ENCODE measurements around the gene SHB. TPM values are rescaled to one million over a fixed set of nuclear protein-coding genes. Genes with fewer than 3 reads are reported as not detected.

SHB gene
- polyA plus RNA-seq, 1 donor (not counting 4 experiments of a cell fraction or from before 2014, with no cell fraction given), result 10.9 TPM

GRCh38 chr9:38003946-38004808, 64.8 kb downstream of the SHB start:
- TF ChIP-seq, protein P1, sequence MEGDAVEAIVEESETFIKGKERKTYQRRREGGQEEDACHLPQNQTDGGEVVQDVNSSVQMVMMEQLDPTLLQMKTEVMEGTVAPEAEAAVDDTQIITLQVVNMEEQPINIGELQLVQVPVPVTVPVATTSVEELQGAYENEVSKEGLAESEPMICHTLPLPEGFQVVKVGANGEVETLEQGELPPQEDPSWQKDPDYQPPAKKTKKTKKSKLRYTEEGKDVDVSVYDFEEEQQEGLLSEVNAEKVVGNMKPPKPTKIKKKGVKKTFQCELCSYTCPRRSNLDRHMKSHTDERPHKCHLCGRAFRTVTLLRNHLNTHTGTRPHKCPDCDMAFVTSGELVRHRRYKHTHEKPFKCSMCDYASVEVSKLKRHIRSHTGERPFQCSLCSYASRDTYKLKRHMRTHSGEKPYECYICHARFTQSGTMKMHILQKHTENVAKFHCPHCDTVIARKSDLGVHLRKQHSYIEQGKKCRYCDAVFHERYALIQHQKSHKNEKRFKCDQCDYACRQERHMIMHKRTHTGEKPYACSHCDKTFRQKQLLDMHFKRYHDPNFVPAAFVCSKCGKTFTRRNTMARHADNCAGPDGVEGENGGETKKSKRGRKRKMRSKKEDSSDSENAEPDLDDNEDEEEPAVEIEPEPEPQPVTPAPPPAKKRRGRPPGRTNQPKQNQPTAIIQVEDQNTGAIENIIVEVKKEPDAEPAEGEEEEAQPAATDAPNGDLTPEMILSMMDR (optimal IDR thresholded peaks at IDR 0.05 in 1 of 3, IDR thresholded peaks at IDR 0.05 in 1 of 3, conservative IDR thresholded peaks at IDR 0.05 in 1 of 3; ENCODE audit: extremely low read depth in 1 of 3, insufficient read depth in 2 of 3, low read length in 3 of 3), result no peak
- no peak for TF ChIP-seq EZH2 (IDR thresholded peaks at IDR 0.05; ENCODE audit: low read length)
- Histone ChIP-seq H2AFZ (ENCODE audit: control insufficient read depth, low read length) (no peak overlapping the region), H3K4me1 (ENCODE audit: control insufficient read depth, extremely low read depth, insufficient read depth, low read length) (peaks cover 56% of the 10 kb centered on the region), H3K27me3 (ENCODE audit: control insufficient read depth, extremely low read depth, insufficient read depth, low read length) (no peaks in the 10 kb centered on the region), H3K4me2 (ENCODE audit: control insufficient read depth, extremely low read depth, insufficient read depth, low read depth, low read length) (no peak overlapping the region), H4K20me1 (ENCODE audit: control insufficient read depth, extremely low read depth, insufficient read depth, low read length) (no peaks in the 10 kb centered on the region), H3K79me2 (ENCODE audit: control insufficient read depth, insufficient read depth, low read length) (peaks cover 68% of the 10 kb centered on the region), H3K9me3 (ENCODE audit: control insufficient read depth, low read depth, low read length) (no peaks in the 10 kb centered on the region), H3K36me3 (ENCODE audit: control insufficient read depth in 2 of 2, extremely low read depth in 1 of 2, insufficient read depth in 2 of 2, low read length in 2 of 2) (peaks cover 7 to 18% of the 10 kb centered on the region in 2 experiments), H3K27ac (ENCODE audit: control insufficient read depth, insufficient read depth, low read length) (no peak overlapping the region), H3K9me1 (ENCODE audit: control insufficient read depth, extremely low read depth, insufficient read depth, low read length) (peaks cover 4% of the 10 kb centered on the region), H3K4me3 (ENCODE audit: control insufficient read depth in 2 of 3, extremely low read depth in 1 of 3, insufficient read depth in 2 of 3, low read depth in 1 of 3, low read length in 3 of 3) (no peak overlapping the region), H3K9ac (ENCODE audit: control insufficient read depth, extremely low read depth, insufficient read depth, low read length) (no peak overlapping the region)
- DNase-seq (ENCODE audit: low read depth, low spot score) (no peak), FAIRE-seq (no peak)
- dilution Hi-C loops (cut with MboI; ENCODE audit: extremely low pct_ligation_motif_present, low sequenced_read_pairs), result no loop called here

- Histone ChIP-seq H2AFZ (ENCODE audit: control insufficient read depth, low read length) (no peak overlapping the region), H3K9me1 (ENCODE audit: control insufficient read depth, extremely low read depth, insufficient read depth, low read length) (peaks cover 4% of the 10 kb centered on the region), H3K9ac (ENCODE audit: control insufficient read depth, extremely low read depth, insufficient read depth, low read length) (no peak overlapping the region), H3K4me1 (ENCODE audit: control insufficient read depth, extremely low read depth, insufficient read depth, low read length) (peaks cover 55% of the 10 kb centered on the region), H3K9me3 (ENCODE audit: control insufficient read depth, low read depth, low read length) (no peaks in the 10 kb centered on the region), H3K27me3 (ENCODE audit: control insufficient read depth, extremely low read depth, insufficient read depth, low read length) (no peaks in the 10 kb centered on the region), H3K79me2 (ENCODE audit: control insufficient read depth, insufficient read depth, low read length) (peaks cover 72% of the 10 kb centered on the region), H3K36me3 (ENCODE audit: control insufficient read depth in 2 of 2, extremely low read depth in 1 of 2, insufficient read depth in 2 of 2, low read length in 2 of 2) (peaks cover 7 to 18% of the 10 kb centered on the region in 2 experiments), H3K27ac (ENCODE audit: control insufficient read depth, insufficient read depth, low read length) (no peak overlapping the region), H4K20me1 (ENCODE audit: control insufficient read depth, extremely low read depth, insufficient read depth, low read length) (no peaks in the 10 kb centered on the region), H3K4me3 (ENCODE audit: control insufficient read depth in 2 of 3, extremely low read depth in 1 of 3, insufficient read depth in 2 of 3, low read depth in 1 of 3, low read length in 3 of 3) (no peak overlapping the region), H3K4me2 (ENCODE audit: control insufficient read depth, extremely low read depth, insufficient read depth, low read depth, low read length) (no peak overlapping the region)
- dilution Hi-C loops (cut with MboI; ENCODE audit: extremely low pct_ligation_motif_present, low sequenced_read_pairs), result no loop called here
- no peak for TF ChIP-seq EZH2 (IDR thresholded peaks at IDR 0.05; ENCODE audit: low read length)
- TF ChIP-seq, protein P1 (optimal IDR thresholded peaks at IDR 0.05 in 1 of 3, IDR thresholded peaks at IDR 0.05 in 1 of 3, conservative IDR thresholded peaks at IDR 0.05 in 1 of 3; ENCODE audit: extremely low read depth in 1 of 3, insufficient read depth in 2 of 3, low read length in 3 of 3), result no peak
- no peak for FAIRE-seq
- no peak for DNase-seq (ENCODE audit: low read depth, low spot score)
Measured at GRCh38 chr9:38003230-38003629, 65.8 kb downstream of the SHB start.
